Endothelial cell (in vitro differentiated cells): ENCODE results near the gene PIGQ. TPM values are rescaled to one million over a fixed set of nuclear protein-coding genes. Genes with fewer than 3 reads are reported as not detected.

Experiments used
- DNase-seq: peaks from one replicate; pipeline ENCODE4 v3.0.0; 2021; ENCODE audit warnings: low spot score
- H3K27ac Mint-ChIP-seq: one replicate; pipeline ENCODE4 v1.8.0; 2021; ENCODE audit warnings: mixed read lengths, inconsistent platforms; ENCODE audit not compliant: unreplicated experiment
- H3K27me3 Mint-ChIP-seq: one replicate; pipeline ENCODE4 v1.8.0; 2021; ENCODE audit warnings: mild to moderate bottlenecking, moderate library complexity, mixed read lengths, inconsistent platforms; ENCODE audit not compliant: unreplicated experiment
- H3K36me3 Mint-ChIP-seq: one replicate; pipeline ENCODE4 v1.8.0; 2021; ENCODE audit warnings: mild to moderate bottlenecking, low read depth, mixed read lengths, inconsistent platforms; ENCODE audit not compliant: unreplicated experiment
- H3K4me1 Mint-ChIP-seq: one replicate; pipeline ENCODE4 v1.8.0; 2021; ENCODE audit warnings: mild to moderate bottlenecking, mixed read lengths, inconsistent platforms; ENCODE audit not compliant: unreplicated experiment
- H3K4me3 Mint-ChIP-seq: one replicate; pipeline ENCODE4 v1.8.0; 2021; ENCODE audit warnings: mild to moderate bottlenecking, mixed read lengths, inconsistent platforms; ENCODE audit not compliant: unreplicated experiment
- H3K9me3 Mint-ChIP-seq: one replicate; pipeline ENCODE4 v1.8.0; 2021; ENCODE audit warnings: mixed read lengths, inconsistent platforms; ENCODE audit not compliant: unreplicated experiment
- CTCF ChIP-seq: fragments of 200-600 bp; sonication (generic); IDR thresholded peaks from one replicate; pipeline ENCODE4 v1.5.0; 2021; ENCODE audit warnings: antibody characterized with exemption; ENCODE audit not compliant: unreplicated experiment
- total RNA-seq: library from RNA; stranded (reverse); fragmentation: NEBNext Ultra II Directional; extraction: Animal tissue kit (Norgen Biotek cat#: 25700); gene quantifications from one replicate; pipeline ENCODE4 v1.2.1, GENCODE V29; 2021; ENCODE audit not compliant: unreplicated experiment

The PIGQ gene
- total RNA-seq, 1 donor from 2014 or later, result 38.4 TPM

- Mint-ChIP-seq H3K27ac (no peak overlapping the region), H3K9me3 (no peaks in the 10 kb centered on the region), H3K36me3 (no peaks in the 10 kb centered on the region), H3K4me3 (no peak overlapping the region), H3K27me3 (no peaks in the 10 kb centered on the region), H3K4me1 (no peaks in the 10 kb centered on the region)
- DNase-seq, result no peak
- TF ChIP-seq CTCF, result no peak
Observed at GRCh38 chr16:559411-560203, 10.2 kb upstream of the PIGQ start.

GRCh38 chr16:560204-560700 lies 9.5 kb upstream of the PIGQ start, which contains the start of gene PRR35:
Gene PRR35 (plus strand): TSS chr16:560394. CDS start chr16:563295, 2,901 bp downstream.
- TF ChIP-seq CTCF, result no peak
- H3K4me1 Mint-ChIP-seq, result no peaks in the 10 kb centered on the region
- H3K36me3 Mint-ChIP-seq, result no peaks in the 10 kb centered on the region
- no peak for DNase-seq
- no peaks in the 10 kb centered on the region for H3K27me3 Mint-ChIP-seq
- H3K9me3 Mint-ChIP-seq, result no peaks in the 10 kb centered on the region
- H3K27ac Mint-ChIP-seq, result no peak within 1 kb of the TSS
- H3K4me3 Mint-ChIP-seq, result no peak within 1 kb of the TSS

GRCh38 chr16:560701-561412 lies 8.9 kb upstream of the PIGQ start:
- H3K36me3 Mint-ChIP-seq, result no peaks in the 10 kb centered on the region
- DNase-seq, result no peak
- no peaks in the 10 kb centered on the region for H3K27me3 Mint-ChIP-seq
- no peak overlapping the region for H3K27ac Mint-ChIP-seq
- H3K4me1 Mint-ChIP-seq, result no peaks in the 10 kb centered on the region
- no peak overlapping the region for H3K4me3 Mint-ChIP-seq
- H3K9me3 Mint-ChIP-seq, result no peaks in the 10 kb centered on the region
- TF ChIP-seq CTCF, result no peak

GRCh38 chr16:561413-561794 lies 8.4 kb upstream of the PIGQ start:
- no peak for TF ChIP-seq CTCF
- Mint-ChIP-seq H3K36me3 (no peaks in the 10 kb centered on the region), H3K27me3 (no peaks in the 10 kb centered on the region), H3K4me1 (no peaks in the 10 kb centered on the region), H3K4me3 (no peak overlapping the region), H3K27ac (no peak overlapping the region), H3K9me3 (no peaks in the 10 kb centered on the region)
- DNase-seq, result no peak
